ENCODE measurements around the gene BEND7. TPM values are rescaled to one million over a fixed set of nuclear protein-coding genes. Genes with fewer than 3 reads are reported as not detected.

Gene BEND7
- total and polyA plus RNA-seq, 2 of the 13 experiments (the other 11 are each of a cell fraction or from before 2014, with no cell fraction given) = 14.1 to 17.1 TPM

DNA sequence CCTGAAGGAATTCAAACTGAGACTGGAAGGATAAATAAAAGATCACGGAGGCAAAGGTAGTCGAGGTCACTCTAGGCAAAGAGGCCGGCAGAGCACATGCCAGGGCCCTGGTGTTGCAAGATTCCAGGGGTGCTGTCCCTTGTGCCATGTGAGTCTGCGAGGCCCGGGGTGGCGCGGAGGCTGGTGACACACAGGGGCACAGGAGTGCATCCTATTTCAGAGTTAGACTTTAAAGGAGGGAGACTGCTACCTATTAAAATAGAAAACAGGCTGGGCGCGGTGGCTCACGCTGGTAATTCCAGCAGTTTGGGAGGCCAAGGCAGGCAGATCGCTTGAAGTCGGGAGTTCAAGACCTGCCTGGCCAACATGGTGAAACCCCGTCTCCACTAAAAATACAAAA lies 12.6 kb downstream of the BEND7 start:
- BruUV-seq (replicated peaks) = no TSS peak
- POLR2A ChIA-PET = no interaction called here
- CTCF ChIA-PET (ENCODE audit: low intra/inter-chr PET ratio, low total read pairs) = no interaction called here
- Histone ChIP-seq H3K27ac (ENCODE audit: extremely low read length, insufficient read depth, low read length) (no peak overlapping the region), H3K79me2 (ENCODE audit: insufficient read depth, low read length) (peaks cover 4% of the 10 kb centered on the region), H3K27me3 (ENCODE audit: control insufficient read depth in 1 of 2, insufficient read depth in 2 of 2, low read length in 2 of 2) (no peaks in the 10 kb centered on the region), H3K4me2 (ENCODE audit: low read depth, low read length) (no peak overlapping the region), H3K9ac (ENCODE audit: insufficient read depth, low read depth, low read length) (no peak overlapping the region), H2AFZ (ENCODE audit: low read length) (no peak overlapping the region), H4K20me1 (ENCODE audit: insufficient read depth, low read length) (no peaks in the 10 kb centered on the region), H3K36me3 (replicated peaks in 1 of 2; ENCODE audit: control insufficient read depth in 1 of 2, insufficient read depth in 2 of 2, low read length in 2 of 2) (peaks cover 11 to 40% of the 10 kb centered on the region in 2 experiments), H3K4me3 (replicated peaks in 1 of 3; ENCODE audit: insufficient read depth in 1 of 3, low read depth in 2 of 3, low read length in 3 of 3) (no peak overlapping the region), H3K9me3 (ENCODE audit: low read length) (no peaks in the 10 kb centered on the region), H3K4me1 (ENCODE audit: insufficient read depth, low read length) (peaks cover 11% of the 10 kb centered on the region)
- 88% methylated on average over 13 of the region's 13 CpGs for WGBS (ENCODE audit: low lambda C conversion rate)
- intact Hi-C loops (cut with micrococcal nuclease; ENCODE audit: unreplicated experiment) = no loop called here
- no peak for ATAC-seq
- no peak for DNase-seq (ENCODE audit: low spot score)
- in situ Hi-C loops (cut with HindIII; ENCODE audit: extremely low pct_ligation_motif_present, low pct_unique_long_range_greater_than_20kb) = no loop called here
- FAIRE-seq = no peak
- no peak for TF ChIP-seq ZNF253 (CRISPR knock-in tag; IDR thresholded peaks at IDR 0.05; ENCODE audit: borderline replicate concordance)
- TF ChIP-seq CEBPB (IDR thresholded peaks at IDR 0.05; ENCODE audit: borderline replicate concordance, low read depth, low read length) = no peak
- no peak for TF ChIP-seq GABPA (IDR thresholded peaks at IDR 0.05; ENCODE audit: low read depth, low read length)
- no peak for TF ChIP-seq GABPA (CRISPR knock-in tag; IDR thresholded peaks at IDR 0.05; ENCODE audit: low read depth)

GRCh38 chr10:13515467-13515866 lies 13.3 kb downstream of the BEND7 start:
- WGBS (ENCODE audit: low lambda C conversion rate) = 76% methylated on average over 5 of the region's 5 CpGs
- Histone ChIP-seq H3K9ac (ENCODE audit: insufficient read depth, low read depth, low read length) (no peak overlapping the region), H3K4me1 (ENCODE audit: insufficient read depth, low read length) (peaks cover 11% of the 10 kb centered on the region), H3K9me3 (ENCODE audit: low read length) (no peaks in the 10 kb centered on the region), H3K79me2 (ENCODE audit: insufficient read depth, low read length) (peaks cover 4% of the 10 kb centered on the region), H3K36me3 (replicated peaks in 1 of 2; ENCODE audit: control insufficient read depth in 1 of 2, insufficient read depth in 2 of 2, low read length in 2 of 2) (peaks cover 11 to 32% of the 10 kb centered on the region in 2 experiments), H2AFZ (ENCODE audit: low read length) (no peak overlapping the region), H3K27me3 (ENCODE audit: control insufficient read depth in 1 of 2, insufficient read depth in 2 of 2, low read length in 2 of 2) (no peaks in the 10 kb centered on the region), H4K20me1 (ENCODE audit: insufficient read depth, low read length) (no peaks in the 10 kb centered on the region), H3K27ac (ENCODE audit: extremely low read length, insufficient read depth, low read length) (no peak overlapping the region), H3K4me2 (ENCODE audit: low read depth, low read length) (no peak overlapping the region), H3K4me3 (replicated peaks in 1 of 3; ENCODE audit: insufficient read depth in 1 of 3, low read depth in 2 of 3, low read length in 3 of 3) (no peak overlapping the region)
- peak; percentile 39 for FAIRE-seq
- POLR2A ChIA-PET = no interaction called here
- CTCF ChIA-PET (ENCODE audit: low intra/inter-chr PET ratio, low total read pairs) = no interaction called here
- peak; percentile 47 for DNase-seq (ENCODE audit: low spot score)
- no TSS peak for BruUV-seq (replicated peaks)
- intact Hi-C loops (cut with micrococcal nuclease; ENCODE audit: unreplicated experiment) = no loop called here
- in situ Hi-C loops (cut with HindIII; ENCODE audit: extremely low pct_ligation_motif_present, low pct_unique_long_range_greater_than_20kb) = no loop called here
- peak; percentile 65 for ATAC-seq
- TF ChIP-seq, protein P1, sequence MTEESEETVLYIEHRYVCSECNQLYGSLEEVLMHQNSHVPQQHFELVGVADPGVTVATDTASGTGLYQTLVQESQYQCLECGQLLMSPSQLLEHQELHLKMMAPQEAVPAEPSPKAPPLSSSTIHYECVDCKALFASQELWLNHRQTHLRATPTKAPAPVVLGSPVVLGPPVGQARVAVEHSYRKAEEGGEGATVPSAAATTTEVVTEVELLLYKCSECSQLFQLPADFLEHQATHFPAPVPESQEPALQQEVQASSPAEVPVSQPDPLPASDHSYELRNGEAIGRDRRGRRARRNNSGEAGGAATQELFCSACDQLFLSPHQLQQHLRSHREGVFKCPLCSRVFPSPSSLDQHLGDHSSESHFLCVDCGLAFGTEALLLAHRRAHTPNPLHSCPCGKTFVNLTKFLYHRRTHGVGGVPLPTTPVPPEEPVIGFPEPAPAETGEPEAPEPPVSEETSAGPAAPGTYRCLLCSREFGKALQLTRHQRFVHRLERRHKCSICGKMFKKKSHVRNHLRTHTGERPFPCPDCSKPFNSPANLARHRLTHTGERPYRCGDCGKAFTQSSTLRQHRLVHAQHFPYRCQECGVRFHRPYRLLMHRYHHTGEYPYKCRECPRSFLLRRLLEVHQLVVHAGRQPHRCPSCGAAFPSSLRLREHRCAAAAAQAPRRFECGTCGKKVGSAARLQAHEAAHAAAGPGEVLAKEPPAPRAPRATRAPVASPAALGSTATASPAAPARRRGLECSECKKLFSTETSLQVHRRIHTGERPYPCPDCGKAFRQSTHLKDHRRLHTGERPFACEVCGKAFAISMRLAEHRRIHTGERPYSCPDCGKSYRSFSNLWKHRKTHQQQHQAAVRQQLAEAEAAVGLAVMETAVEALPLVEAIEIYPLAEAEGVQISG (CRISPR knock-in tag; IDR thresholded peaks at IDR 0.05) = no peak
- TF ChIP-seq ZNF232 (CRISPR knock-in tag; IDR thresholded peaks at IDR 0.05; ENCODE audit: borderline replicate concordance) (no peak), ZNF354B (CRISPR knock-in tag; IDR thresholded peaks at IDR 0.05) (no peak), NR2F1 (CRISPR knock-in tag; IDR thresholded peaks at IDR 0.05) (peak in 1 of 2 experiments; percentile 58; a peak in 1 of 4 replicates), HNF4G (IDR thresholded peaks at IDR 0.05; ENCODE audit: borderline replicate concordance, low read depth, low read length) (peak; percentile 36; the same call in 1 of the 2 replicates), HNF4G (CRISPR knock-in tag; IDR thresholded peaks at IDR 0.05; ENCODE audit: borderline replicate concordance, low read depth) (no peak), SALL1 (CRISPR knock-in tag; IDR thresholded peaks at IDR 0.05) (peak; percentile 42; the same call in 1 of the 2 replicates), STAT6 (CRISPR knock-in tag; IDR thresholded peaks at IDR 0.05; ENCODE audit: borderline replicate concordance) (no peak)

Data from HepG2 (cell line).